HG03565 (cell line): ENCODE results near the gene SELENOO.

ENCODE experiments used
- ATAC-seq: cut with Tn5 transposase; IDR thresholded peaks from one replicate; pipeline ENCODE4 v1.9.1; 2021; ENCODE audit warnings: mild to moderate bottlenecking, moderate library complexity; ENCODE audit not compliant: unreplicated experiment

Gene SELENOO

GRCh38 chr22:50184004-50184901, 16.6 kb upstream of the SELENOO start:
- no peak for ATAC-seq

GRCh38 chr22:50184902-50185374, 15.9 kb upstream of the SELENOO start:
- peak; percentile 11 for ATAC-seq

DNA sequence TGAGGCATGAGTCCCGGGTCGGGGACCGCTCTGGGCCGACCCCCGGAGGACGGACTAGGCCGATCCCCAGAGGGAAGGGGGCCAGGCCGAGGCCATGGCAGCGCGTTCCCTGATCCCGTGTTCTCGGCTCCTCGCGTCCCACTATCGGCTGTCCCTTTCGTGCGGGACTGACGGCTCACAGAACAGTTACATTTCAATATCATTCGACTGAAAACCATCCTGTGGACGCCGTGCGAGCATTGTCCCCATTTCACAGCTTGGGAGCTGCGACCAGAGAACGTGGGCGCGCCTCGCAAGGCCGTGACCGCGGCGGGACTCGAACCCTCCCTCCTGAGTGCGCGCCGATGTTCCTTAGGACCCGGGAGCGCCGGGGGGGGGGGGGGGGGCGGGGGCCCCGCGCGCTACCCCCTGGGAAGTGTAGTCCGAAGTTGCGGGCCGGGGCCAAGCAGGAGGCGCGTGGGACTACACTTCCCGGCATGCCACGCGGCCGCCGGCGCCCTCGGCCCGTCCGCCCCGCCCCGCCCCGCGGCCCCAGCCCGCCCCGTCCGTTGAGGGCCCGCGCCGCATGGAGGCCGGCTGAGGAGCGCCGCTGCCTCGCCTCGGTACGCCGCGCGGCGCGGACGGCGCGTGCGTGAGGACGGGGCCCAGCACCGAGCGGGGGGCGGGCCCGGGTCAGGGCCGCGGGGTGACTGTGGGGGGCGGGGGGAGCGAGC, 15.3 kb upstream of the SELENOO start, which contains the start of gene TRABD:
Gene TRABD, plus strand, starts transcription at position 539 of the 713 bp plus-strand sequence. CDS start 7,148 bp downstream, outside the sequence.
- peak; percentile 29 for ATAC-seq

DNA sequence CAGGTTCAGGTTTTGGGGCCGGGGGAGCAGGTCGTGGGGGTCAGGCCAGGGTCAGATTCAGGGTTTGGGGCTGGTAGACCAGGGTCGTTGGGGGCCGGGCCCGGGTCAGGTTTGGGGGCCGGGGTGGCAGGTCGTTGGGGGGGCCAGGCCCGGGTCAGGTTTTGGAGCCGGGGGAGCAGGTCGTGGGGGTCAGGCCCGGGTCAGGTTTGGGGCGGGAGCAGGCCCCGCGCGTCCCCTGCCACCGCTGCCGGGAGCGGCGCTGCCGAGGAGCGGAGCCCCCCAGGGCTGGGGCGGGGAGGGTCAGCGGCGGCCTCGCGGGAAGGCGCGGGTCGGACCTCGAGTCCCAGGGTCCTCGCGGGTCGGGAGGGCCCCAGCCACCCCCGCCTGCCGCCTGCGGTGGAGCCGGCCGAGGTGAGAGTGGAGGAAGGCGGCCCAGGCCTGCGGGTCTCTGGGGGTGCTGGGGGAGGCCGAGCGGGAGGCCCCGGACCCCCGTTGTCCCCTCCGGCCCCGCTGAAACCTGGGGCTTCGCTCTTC, 14.6 kb upstream of the SELENOO start:
- ATAC-seq, result no peak

- ATAC-seq, result no peak
Observed at GRCh38 chr22:50186761-50187523, 13.9 kb upstream of the SELENOO start.

- no peak for ATAC-seq
Observed at GRCh38 chr22:50188356-50188755, 12.5 kb upstream of the SELENOO start.

DNA sequence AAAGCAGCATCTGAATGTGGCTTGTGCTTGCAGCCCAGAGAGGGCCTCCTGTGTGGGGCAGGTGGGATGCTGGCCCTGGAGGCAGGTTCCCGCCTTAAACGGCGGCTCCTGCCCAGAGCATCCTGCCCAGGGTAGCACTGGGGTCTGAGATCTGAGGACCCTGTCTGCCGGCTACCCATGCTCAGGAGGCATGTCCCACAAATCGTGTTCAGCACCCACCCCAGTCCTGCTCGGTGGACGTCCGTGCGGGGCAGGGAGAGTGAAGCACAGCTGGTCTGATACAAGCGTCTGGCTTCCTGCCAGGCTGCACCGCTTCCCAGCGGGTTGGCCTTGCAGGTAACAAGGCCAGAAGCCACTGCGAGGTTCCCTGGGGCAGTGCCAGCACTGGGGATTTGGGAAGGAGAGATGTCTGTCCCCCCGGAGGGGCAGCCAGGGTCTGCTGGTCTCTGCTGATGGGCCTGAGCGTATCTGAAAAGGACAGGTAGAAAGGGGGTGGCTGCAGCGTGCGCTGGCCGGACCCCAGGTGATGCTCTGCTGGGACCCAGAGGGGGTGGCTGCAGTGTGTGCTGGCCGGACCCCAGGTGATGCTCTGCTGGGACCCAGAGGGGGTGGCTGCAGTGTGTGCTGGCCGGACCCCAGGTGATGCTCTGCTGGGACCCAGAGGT, 11.5 kb upstream of the SELENOO start:
- no peak for ATAC-seq

- ATAC-seq, result no peak
Observed at GRCh38 chr22:50189849-50190181, 11.0 kb upstream of the SELENOO start.

DNA sequence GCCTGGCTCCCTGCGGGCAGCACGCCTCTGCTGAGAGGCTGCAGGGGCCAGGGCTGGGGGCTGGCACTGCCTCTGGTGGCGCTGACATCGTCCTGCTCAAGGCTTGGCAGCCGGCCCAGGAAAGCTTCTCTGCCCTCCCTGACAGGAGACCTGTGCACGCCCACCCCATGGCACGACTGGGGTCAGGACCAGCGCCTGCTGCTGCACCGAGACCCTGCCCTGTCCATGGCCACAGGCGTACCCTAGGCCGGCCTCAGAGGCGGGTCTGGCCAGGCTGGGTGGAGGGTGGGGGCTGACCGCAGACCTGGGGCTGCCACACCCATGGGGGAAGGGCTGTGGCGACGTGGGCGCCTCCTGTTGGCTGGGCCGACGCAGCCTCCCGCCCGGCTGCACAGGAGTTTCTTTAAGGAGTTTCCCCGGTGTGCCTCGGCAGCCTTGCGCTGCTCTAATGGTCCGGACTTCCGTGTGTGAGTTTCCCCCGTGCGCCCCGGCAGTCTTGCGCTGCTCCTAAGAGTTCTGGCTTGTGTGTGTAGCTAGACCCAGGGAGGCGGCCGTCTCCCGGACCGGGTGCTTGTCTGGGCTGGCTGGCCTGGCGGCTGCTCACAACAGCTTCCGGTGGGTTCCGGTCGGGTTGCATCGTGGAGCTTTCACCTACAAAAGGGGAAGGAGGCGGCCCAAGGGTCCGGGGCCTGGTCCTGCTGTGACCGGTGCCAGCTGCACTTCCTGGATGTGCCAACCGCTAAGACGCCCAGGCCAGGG, 10.4 kb upstream of the SELENOO start:
- ATAC-seq, result peak; percentile 23

- ATAC-seq, result no peak
Observed at GRCh38 chr22:50190941-50191741, 9.7 kb upstream of the SELENOO start.

- ATAC-seq, result no peak
Observed at GRCh38 chr22:50192436-50193204, 8.2 kb upstream of the SELENOO start.

DNA sequence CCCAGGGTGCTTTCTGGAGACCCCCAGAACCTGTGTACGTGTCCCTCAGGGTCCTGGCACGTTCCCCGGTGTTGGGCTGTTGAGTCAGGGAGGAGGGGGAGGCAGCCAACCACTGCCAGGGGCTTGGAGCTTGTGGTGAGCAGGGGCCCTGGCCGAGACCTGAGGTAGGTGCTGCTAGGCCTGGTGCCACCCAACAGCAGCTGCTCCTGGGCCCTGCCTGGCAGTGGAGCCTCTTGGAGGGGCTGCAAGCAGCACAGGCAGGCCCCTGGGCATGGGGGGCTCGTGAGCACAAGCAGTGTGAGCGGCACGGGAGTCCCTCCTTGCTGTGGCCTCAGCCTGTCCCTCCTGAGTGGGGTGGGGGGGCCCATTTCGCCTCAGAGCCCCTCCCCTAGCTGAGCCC, 7.2 kb upstream of the SELENOO start:
- ATAC-seq, result no peak

GRCh38 chr22:50194037-50194805, 6.6 kb upstream of the SELENOO start:
- no peak for ATAC-seq

DNA sequence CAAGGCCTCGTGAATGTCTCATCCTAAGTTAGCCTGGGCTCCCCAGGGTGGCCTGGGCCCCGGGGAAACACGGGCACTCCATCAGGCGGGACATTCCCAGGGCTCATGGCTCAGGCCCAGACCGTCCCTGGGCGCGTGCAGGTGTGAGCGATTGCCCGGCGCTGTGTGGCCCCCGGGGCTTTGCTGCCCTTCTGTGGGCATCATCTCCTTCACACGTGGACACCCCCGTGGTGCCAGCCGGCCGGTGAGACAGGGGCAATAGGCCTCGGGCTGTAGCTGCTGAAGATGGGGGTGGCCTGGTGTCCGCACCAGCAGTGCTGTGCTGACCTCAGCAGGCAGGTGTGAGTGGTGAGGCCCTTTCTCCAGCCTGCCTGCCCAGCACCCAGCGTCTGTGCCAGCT, 4.6 kb upstream of the SELENOO start:
- no peak for ATAC-seq

GRCh38 chr22:50197000-50197800, 3.6 kb upstream of the SELENOO start:
- no peak for ATAC-seq

DNA sequence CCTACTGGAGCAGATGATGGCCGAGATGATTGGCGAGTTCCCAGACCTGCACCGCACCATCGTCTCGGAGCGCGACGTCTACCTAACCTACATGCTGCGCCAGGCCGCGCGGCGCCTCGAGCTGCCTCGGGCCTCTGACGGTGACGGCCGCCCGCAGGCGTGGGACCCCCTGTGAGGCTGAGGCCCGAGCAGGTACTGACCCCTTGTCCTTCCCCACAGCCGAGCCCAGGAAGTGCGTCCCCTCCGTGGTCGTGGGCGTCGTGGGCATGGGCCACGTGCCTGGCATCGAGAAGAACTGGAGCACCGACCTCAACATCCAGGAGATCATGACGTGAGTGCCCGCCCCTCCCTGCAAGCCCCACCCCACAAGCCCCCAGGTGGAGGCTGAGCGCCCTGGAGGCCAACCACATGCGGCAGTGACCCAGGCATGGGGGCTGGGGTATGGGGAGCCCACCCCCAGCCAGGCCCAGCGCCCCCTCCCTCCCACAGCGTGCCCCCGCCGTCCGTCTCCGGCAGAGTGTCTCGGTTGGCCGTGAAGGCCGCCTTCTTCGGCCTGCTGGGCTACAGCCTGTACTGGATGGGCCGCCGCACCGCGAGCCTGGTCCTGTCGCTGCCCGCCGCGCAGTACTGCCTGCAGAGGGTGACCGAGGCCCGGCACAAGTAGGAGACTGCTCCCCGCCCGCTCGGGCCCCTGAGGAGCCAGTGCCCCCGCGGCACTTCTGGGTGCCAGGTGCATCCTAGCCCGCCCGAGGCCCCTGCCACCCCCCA, 2.8 kb upstream of the SELENOO start:
- ATAC-seq, result no peak
